WERI-Rb-1 (cell line): ENCODE measurements around the gene PBX1.
A peak's percentile ranks its signal among the peaks of the same experiment; 100 is the strongest.

Experiments
- DNase-seq: peaks from one replicate; pipeline ENCODE4 v3.0.0-alpha.2; 2020
- H3K27ac ChIP-seq: fragments of 250-450 bp; sonication (Bioruptor Pico); 2 replicates; pipeline ENCODE4 v1.5.1; 2020; ENCODE audit warnings: mild to moderate bottlenecking, moderate library complexity
- H3K27me3 ChIP-seq: fragments of 250-450 bp; sonication (Bioruptor Pico); 2 replicates; pipeline ENCODE4 v1.5.1; 2021; ENCODE audit warnings: mild to moderate bottlenecking, low read depth, moderate library complexity; ENCODE audit not compliant: insufficient read depth, severe bottlenecking
- H3K36me3 ChIP-seq: fragments of 250-450 bp; sonication (Bioruptor Pico); 2 replicates; pipeline ENCODE4 v1.5.1; 2020; ENCODE audit warnings: mild to moderate bottlenecking, moderate library complexity
- H3K4me3 ChIP-seq: 2 replicates; pipeline ENCODE4 v1.5.1; 2011; ENCODE audit warnings: low read depth, mild to moderate bottlenecking, control low read depth, low read length
- H3K9me3 ChIP-seq: fragments of 250-450 bp; sonication (Bioruptor Pico); 2 replicates; pipeline ENCODE4 v1.5.1; 2021; ENCODE audit warnings: mild to moderate bottlenecking, moderate library complexity; ENCODE audit not compliant: severe bottlenecking
- CTCF ChIP-seq: IDR thresholded peaks from 2 replicates; pipeline ENCODE4 v1.5.1; 2011; ENCODE audit warnings: low read depth, mild to moderate bottlenecking, control low read depth, inconsistent platforms, low read length

The PBX1 gene

DNA sequence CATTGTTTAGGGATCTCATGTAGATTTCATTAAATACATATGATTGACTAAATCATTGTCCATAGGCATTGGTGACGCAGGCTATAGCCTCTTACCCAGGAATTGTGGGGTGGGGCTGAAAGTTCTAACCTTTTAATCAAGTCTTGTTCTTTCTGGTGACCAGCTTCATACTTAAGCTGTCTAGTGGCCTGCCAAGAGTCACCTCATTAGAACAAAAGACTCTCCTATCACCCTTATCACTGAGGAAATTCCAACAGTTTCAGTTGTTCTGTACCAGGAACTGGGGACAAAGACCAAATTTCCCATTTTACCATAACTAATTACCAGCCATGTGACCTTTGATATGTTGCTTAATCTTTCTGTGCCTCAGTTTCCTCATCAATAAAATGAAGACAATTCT is 298.5 kb downstream of the PBX1 start:
- H3K36me3 ChIP-seq, result no peaks in the 10 kb centered on the region
- H3K9me3 ChIP-seq, result no peaks in the 10 kb centered on the region
- no peaks in the 10 kb centered on the region for H3K27me3 ChIP-seq
- no peak overlapping the region for H3K4me3 ChIP-seq
- TF ChIP-seq CTCF, result no peak
- DNase-seq, result no peak
- H3K27ac ChIP-seq, result no peak overlapping the region

GRCh38 chr1:164858096-164858632 is 299.2 kb downstream of the PBX1 start:
- Histone ChIP-seq H3K36me3 (no peaks in the 10 kb centered on the region), H3K9me3 (no peaks in the 10 kb centered on the region), H3K27me3 (no peaks in the 10 kb centered on the region), H3K27ac (no peak overlapping the region), H3K4me3 (no peak overlapping the region)
- no peak for DNase-seq
- TF ChIP-seq CTCF, result no peak

GRCh38 chr1:164861632-164862031 is 302.6 kb downstream of the PBX1 start:
- Histone ChIP-seq H3K9me3 (no peaks in the 10 kb centered on the region), H3K36me3 (no peaks in the 10 kb centered on the region), H3K27ac (no peak overlapping the region), H3K27me3 (no peaks in the 10 kb centered on the region), H3K4me3 (no peak overlapping the region)
- no peak for TF ChIP-seq CTCF
- DNase-seq, result no peak

GRCh38 chr1:164863056-164863455 is 304.1 kb downstream of the PBX1 start:
- peak; percentile 35 for DNase-seq
- no peaks in the 10 kb centered on the region for H3K27me3 ChIP-seq
- TF ChIP-seq CTCF, result no peak
- H3K9me3 ChIP-seq, result no peaks in the 10 kb centered on the region
- no peaks in the 10 kb centered on the region for H3K36me3 ChIP-seq
- H3K4me3 ChIP-seq, result no peak overlapping the region
- H3K27ac ChIP-seq, result no peak overlapping the region

GRCh38 chr1:164864161-164864560 is 305.2 kb downstream of the PBX1 start:
- Histone ChIP-seq H3K36me3 (no peaks in the 10 kb centered on the region), H3K27me3 (no peaks in the 10 kb centered on the region), H3K9me3 (no peaks in the 10 kb centered on the region), H3K27ac (no peak overlapping the region), H3K4me3 (no peak overlapping the region)
- no peak for DNase-seq
- TF ChIP-seq CTCF, result no peak

GRCh38 chr1:164865385-164865784 is 306.4 kb downstream of the PBX1 start:
- H3K27me3 ChIP-seq, result no peaks in the 10 kb centered on the region
- no peak overlapping the region for H3K4me3 ChIP-seq
- H3K36me3 ChIP-seq, result no peaks in the 10 kb centered on the region
- no peak overlapping the region for H3K27ac ChIP-seq
- no peaks in the 10 kb centered on the region for H3K9me3 ChIP-seq
- no peak for DNase-seq
- TF ChIP-seq CTCF, result no peak
